ENCODE data around the gene UBIAD1. TPM values are rescaled to one million over a fixed set of nuclear protein-coding genes. Genes with fewer than 3 reads are reported as not detected.

Gene UBIAD1
- total and polyA plus RNA-seq, 9 of the 15 experiments (the other 6 are each of a cell fraction or from before 2014, with no cell fraction given), result 6.2 to 34.3 (median 22.3) TPM

GRCh38 chr1:11279630-11280029 is 6.6 kb downstream of the UBIAD1 start:
- no peaks in the 10 kb centered on the region for H3K9me3 ChIP-seq (replicated peaks; ENCODE audit: control insufficient read depth, insufficient read depth, low read depth, low read length)
- H3K4me2 ChIP-seq (ENCODE audit: insufficient read depth, low read length), result no peak overlapping the region
- H3K27ac ChIP-seq (ENCODE audit: extremely low read depth, low read depth, low read length), result no peak overlapping the region
- in situ Hi-C loops (cut with MboI) (no loop called here), intact Hi-C loops (cut with micrococcal nuclease) (no loop called here)
- POLR2A ChIA-PET, result interaction anchor here (0.6 to 1.9 kb wide), 3 partner anchors 17 to 38 kb away, joined by 3 to 10 read pairs (median 3); partner anchors contain the start of gene MTOR
- WGBS (ENCODE audit: insufficient coverage, low coverage, missing lambda C conversion rate), result 89% methylated on average over 1 of the region's 1 CpG
- H3K79me2 ChIP-seq (ENCODE audit: control insufficient read depth, insufficient read depth, low read length), result peaks cover 68% of the 10 kb centered on the region
- no peaks in the 10 kb centered on the region for H3K9me1 ChIP-seq (ENCODE audit: control insufficient read depth, insufficient read depth, low read length)
- CTCF ChIA-PET (ENCODE audit: low intra/inter-chr PET ratio), result no interaction called here
- H3K4me1 ChIP-seq (replicated peaks in 1 of 2; ENCODE audit: control insufficient read depth in 2 of 2, insufficient read depth in 2 of 2, low read length in 2 of 2), result peaks cover 23 to 26% of the 10 kb centered on the region in 2 experiments
- DNase-seq (ENCODE audit: extremely low read depth in 1 of 4, low spot score in 3 of 4), result peak in 3 of 4 experiments; percentile 36 to 51 (median 45)
- no TSS peak for BruUV-seq (replicated peaks)
- no peak overlapping the region for H3K4me3 ChIP-seq
- no peak overlapping the region for H2AFZ ChIP-seq (ENCODE audit: low read depth, low read length)
- H3K36me3 ChIP-seq (ENCODE audit: control insufficient read depth, insufficient read depth, low read length), result peaks cover 86% of the 10 kb centered on the region
- no peaks in the 10 kb centered on the region for H3K27me3 ChIP-seq (ENCODE audit: control insufficient read depth in 2 of 2, insufficient read depth in 2 of 2, low read length in 2 of 2)
- peaks cover 9% of the 10 kb centered on the region; the same call in 1 of the 2 replicates for H4K20me1 ChIP-seq (replicated peaks; ENCODE audit: control insufficient read depth, insufficient read depth, low read length)
- FAIRE-seq, result peak; percentile 49
- peak; percentile 75 for ATAC-seq
- H3K9ac ChIP-seq (ENCODE audit: insufficient read depth in 1 of 2, low read depth in 2 of 2, low read length in 2 of 2), result no peak overlapping the region
- TF ChIP-seq ZFPM2 (CRISPR knock-in tag; IDR thresholded peaks at IDR 0.05), result no peak
- TF ChIP-seq ARID2 (IDR thresholded peaks at IDR 0.05), result no peak
- TF ChIP-seq TEAD4 (IDR thresholded peaks at IDR 0.05; ENCODE audit: low read length), result peak; percentile 42; the same call in 1 of the 2 replicates
- no peak for TF ChIP-seq TEAD4 (CRISPR knock-in tag; IDR thresholded peaks at IDR 0.05; ENCODE audit: borderline replicate concordance)
- TF ChIP-seq ARID3A (IDR thresholded peaks at IDR 0.05; ENCODE audit: borderline replicate concordance, low read depth, low read length), result no peak
- no peak for TF ChIP-seq MAFF (IDR thresholded peaks at IDR 0.05; ENCODE audit: low read length)
- peak; percentile 62 for TF ChIP-seq ARID1B (IDR thresholded peaks at IDR 0.05)
- TF ChIP-seq MAFK (IDR thresholded peaks at IDR 0.05; ENCODE audit: low read length), result no peak
- TF ChIP-seq MLLT1 (IDR thresholded peaks at IDR 0.05), result no peak
- peak; percentile 48; the same call in 1 of the 2 replicates for TF ChIP-seq FOSL1 (tag; conservative IDR thresholded peaks at IDR 0.05)
- TF ChIP-seq ZNF431 (CRISPR knock-in tag; IDR thresholded peaks at IDR 0.05), result no peak
- peak; percentile 55; the same call in 1 of the 2 replicates for TF ChIP-seq SMARCA4 (IDR thresholded peaks at IDR 0.05)
- TF ChIP-seq ATF4 (CRISPR knock-in tag; IDR thresholded peaks at IDR 0.05), result no peak
- no peak for TF ChIP-seq SAFB (IDR thresholded peaks at IDR 0.05; ENCODE audit: borderline replicate concordance, low read depth, low read length)
- 0 out of 2 replicates have a peak, but pooled peaks have one; percentile 18 for TF ChIP-seq CBFA2T2 (conservative IDR thresholded peaks at IDR 0.05)
- TF ChIP-seq MTF1 (CRISPR knock-in tag; IDR thresholded peaks at IDR 0.05; ENCODE audit: borderline replicate concordance), result no peak
- peak; percentile 89 for TF ChIP-seq JUND (IDR thresholded peaks at IDR 0.05; ENCODE audit: borderline replicate concordance, low read depth, low read length)
- peak; percentile 80; the same call in 1 of the 3 replicates for TF ChIP-seq JUND (tag; IDR thresholded peaks at IDR 0.05; ENCODE audit: borderline replicate concordance, low read depth, low read length)
- TF ChIP-seq CREM (IDR thresholded peaks at IDR 0.05; ENCODE audit: low read depth), result 0 out of 2 replicates have a peak, but pooled peaks have one; percentile 24
- no peak for TF ChIP-seq ADNP (tag; IDR thresholded peaks at IDR 0.05)
